HG02610 (cell line): Measurements from ENCODE around the gene WDSUB1.

ENCODE experiments used
- ATAC-seq: cut with Tn5 transposase; IDR thresholded peaks from one replicate; pipeline ENCODE4 v1.9.1; 2021; ENCODE audit warnings: mild to moderate bottlenecking, moderate library complexity; ENCODE audit not compliant: unreplicated experiment

Gene WDSUB1

GRCh38 chr2:159266554-159266953 lies 19.9 kb downstream of the WDSUB1 start:
- ATAC-seq, result peak; percentile 91

DNA sequence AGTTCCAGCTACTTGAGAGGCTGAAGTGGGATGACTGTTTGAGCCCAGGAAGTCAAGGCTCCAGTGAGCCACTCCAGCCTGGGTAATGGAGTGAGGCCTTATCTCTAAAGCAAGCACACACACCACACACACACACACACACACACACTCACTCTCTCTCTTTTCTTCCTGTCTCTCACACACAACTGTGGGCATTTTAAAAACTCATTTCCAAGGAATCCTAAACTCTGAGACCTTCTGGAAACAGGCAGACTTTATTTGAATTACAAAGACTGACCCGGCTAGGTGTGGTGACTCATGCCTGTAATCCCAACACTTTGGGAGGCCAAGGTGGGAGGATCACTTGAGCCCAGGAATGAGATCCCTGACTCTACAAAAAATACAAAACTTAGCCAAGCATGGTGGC lies 21.3 kb downstream of the WDSUB1 start:
- ATAC-seq, result no peak

- ATAC-seq, result no peak
Observed at GRCh38 chr2:159262904-159263303, 23.6 kb downstream of the WDSUB1 start.

DNA sequence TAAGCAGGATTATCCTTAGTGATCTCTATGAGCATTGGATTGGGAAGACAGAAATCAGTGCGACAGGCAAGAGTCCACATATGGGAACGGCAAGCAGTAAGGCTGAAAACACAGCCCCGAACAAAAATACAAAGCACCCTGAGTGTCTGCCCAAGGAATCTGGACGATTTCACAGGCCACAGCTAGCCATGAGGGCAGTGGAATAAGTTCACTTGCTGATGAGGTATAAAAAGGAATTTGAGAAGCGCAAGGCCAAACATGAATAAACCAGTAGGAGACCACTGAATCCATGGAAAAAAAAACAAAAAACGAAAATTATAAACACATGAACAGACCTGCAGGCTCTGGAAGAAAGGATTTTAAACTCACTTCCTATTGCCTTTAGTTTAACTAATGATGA lies 24.3 kb downstream of the WDSUB1 start:
- no peak for ATAC-seq

- no peak for ATAC-seq
Observed at GRCh38 chr2:159256159-159256558, 30.3 kb downstream of the WDSUB1 start.

- no peak for ATAC-seq
Observed at GRCh38 chr2:159252905-159253304, 33.6 kb downstream of the WDSUB1 start.

DNA sequence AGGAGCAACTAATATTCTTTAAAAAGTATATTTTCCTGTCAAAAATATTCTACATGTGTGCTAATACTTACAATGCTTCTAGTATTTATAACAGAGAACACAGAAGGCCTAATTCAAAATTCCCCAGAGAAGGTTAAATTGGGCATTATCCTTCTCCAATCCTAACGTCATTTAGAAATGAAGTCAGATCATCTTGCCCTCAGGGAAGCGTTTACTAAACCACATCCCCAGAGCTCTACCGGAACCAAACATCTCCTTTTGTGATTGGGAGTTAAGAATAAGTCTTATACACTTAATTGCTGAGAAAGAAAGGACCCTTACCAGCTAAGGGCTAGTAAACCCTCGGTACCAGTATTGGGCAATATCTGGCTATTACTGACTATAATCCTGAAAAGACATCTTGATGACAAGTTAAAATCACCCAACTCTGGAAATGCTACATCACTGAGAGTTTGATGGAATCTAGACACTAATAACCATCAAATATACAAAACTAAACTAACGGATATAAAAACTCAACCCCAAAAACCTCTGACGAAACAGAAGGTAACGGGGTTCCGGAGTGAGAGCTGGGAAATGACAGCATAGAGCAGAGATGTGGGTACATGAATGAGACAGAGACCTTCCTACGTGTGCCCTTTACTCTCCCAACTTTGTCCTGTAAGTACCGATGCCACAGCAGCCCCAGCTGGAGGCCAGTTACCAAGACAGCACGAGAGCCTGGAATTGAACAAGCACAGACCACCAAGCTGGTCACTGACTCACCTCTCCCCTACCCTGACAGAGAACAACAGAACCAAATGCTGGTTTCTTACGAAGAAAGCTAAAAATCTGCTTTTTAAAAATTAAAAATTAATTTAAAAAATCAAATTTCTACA lies 35.0 kb downstream of the WDSUB1 start:
- no peak for ATAC-seq

DNA sequence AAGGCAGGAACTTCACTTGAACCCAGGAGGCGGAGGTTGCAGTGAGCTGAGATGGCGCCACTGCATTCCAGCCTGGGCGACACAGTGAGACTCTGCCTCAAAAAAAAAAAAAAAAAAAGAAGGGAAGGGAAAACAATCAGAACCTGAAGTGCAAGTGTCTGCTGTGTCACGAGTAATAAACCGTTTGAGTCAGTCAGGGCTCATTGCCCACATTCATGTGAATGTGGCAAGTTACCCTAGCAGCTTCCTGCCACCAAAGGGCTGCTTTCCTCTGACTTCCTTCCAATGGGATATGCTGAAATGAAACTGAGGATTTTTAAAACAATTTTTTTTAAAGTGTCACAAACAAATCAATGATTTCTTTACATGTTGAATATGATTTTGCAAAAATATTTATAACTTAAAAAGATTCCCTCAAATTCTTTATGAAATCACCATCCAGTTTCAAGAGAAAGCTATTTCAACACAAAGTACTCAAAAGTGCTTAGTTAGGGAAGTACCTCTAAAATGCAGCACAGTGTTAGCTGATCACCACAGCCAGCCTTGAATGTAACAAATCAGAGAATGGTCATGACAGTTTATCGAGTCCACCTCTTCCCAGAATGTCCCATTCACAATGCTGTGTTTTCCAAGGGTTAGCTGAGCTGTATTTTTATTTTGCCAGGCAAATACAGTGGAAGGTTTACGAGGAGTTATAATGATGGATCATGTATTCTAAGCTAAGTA lies 36.4 kb downstream of the WDSUB1 start:
- peak; percentile 74 for ATAC-seq

- no peak for ATAC-seq
Observed at GRCh38 chr2:159246325-159246988, 40.0 kb downstream of the WDSUB1 start.

DNA sequence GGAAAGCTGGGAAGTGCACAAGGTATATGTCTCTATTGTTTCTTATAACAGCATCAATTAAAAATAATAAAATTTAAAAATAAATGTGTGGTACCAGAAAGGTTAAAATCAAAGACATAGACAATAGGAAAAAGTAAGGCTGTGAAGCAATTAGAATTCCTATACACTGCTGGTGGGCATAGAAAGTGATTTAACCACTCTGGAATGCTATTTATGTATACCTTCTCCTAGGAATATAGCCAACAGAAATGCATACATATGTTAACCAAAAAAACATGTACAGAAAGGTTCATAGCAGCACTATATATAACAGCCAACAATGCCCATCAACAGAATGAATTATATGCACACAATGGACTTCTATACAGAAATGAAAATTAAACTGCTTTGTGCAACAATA lies 43.0 kb downstream of the WDSUB1 start:
- ATAC-seq, result no peak

DNA sequence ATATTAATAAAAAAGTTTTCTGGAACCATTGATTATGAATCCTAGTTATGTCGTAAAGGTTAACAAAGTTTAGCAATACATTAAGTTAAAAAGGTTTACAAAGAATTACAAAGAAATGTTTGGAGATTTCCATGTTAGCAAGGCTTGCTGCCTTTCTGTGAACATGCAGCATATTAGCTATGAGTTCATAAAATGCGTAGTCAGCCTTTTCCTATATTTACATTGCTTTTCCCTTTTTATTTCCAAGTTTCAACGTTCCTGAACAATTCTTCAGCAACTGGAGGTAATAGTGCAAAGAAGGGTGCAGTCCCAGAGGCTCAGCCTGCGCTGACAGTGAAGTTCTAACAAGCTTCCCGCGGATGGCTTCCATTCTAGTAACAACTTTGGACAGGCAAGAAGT lies 51.6 kb downstream of the WDSUB1 start:
- no peak for ATAC-seq

GRCh38 chr2:159232456-159233170 lies 53.9 kb downstream of the WDSUB1 start:
- ATAC-seq, result no peak

GRCh38 chr2:159230145-159230877 lies 56.2 kb downstream of the WDSUB1 start:
- no peak for ATAC-seq

- no peak for ATAC-seq
Observed at GRCh38 chr2:159229476-159230144, 56.9 kb downstream of the WDSUB1 start.

- ATAC-seq, result no peak
Observed at GRCh38 chr2:159228081-159228581, 58.4 kb downstream of the WDSUB1 start.

- ATAC-seq, result no peak
Observed at GRCh38 chr2:159227467-159227866, 59.0 kb downstream of the WDSUB1 start.

DNA sequence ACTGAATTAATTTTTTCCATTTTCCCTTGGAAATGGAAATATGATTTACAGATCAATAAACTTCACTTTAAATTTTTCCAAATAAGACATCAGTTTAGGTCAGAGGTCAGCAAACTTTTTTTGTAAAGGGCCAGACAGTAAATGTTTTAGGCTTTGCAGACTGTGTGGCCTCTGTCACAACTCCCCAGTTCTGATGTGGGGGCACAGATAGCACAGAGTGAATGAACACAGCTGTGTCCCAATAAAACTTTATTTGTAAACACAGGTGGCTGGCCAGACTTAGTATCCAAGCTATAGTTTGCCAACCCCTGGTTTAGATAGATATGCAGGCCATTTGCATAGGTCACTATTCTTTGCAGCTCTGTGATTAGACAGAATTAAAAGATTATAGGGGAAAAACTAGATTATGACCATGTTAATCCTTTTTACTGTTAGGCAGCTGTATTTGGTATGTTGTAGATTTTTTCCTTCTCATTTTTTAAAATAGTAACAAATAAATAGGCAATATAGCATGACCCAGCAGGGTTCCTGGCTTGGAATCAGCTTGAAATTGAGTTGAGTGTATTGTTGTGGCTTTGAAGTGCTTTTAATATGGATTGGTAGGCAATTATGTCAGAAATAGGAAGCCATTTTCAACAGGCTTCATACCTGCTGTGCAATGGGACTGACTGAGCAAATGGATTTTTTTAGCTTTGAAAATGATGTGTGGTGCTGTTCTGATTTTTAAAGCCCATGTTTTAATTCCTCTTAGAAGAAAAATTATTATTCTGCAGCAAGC lies 59.7 kb downstream of the WDSUB1 start:
- no peak for ATAC-seq

DNA sequence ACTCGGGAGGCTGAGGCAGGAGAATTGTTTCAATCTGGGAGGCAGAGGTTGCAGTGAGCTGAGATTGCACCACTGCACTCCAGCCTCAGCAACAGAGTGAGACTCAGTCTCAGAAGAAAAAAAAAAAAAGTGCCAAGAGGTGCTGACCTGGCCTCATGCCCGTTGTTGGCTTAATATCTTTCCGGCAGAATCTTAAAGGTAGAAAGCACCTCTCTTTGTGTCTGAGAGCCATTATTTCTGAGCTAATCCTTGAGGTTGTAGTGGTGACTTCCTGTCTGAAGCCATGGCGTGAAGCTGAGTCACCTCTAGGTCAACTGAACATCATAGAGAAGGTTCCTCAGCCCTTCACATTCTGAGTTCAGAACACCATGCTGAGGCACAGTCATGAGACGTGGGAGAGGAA lies 60.4 kb downstream of the WDSUB1 start:
- ATAC-seq, result no peak
